ENCODE results near the gene CTNNA2.

DNA sequence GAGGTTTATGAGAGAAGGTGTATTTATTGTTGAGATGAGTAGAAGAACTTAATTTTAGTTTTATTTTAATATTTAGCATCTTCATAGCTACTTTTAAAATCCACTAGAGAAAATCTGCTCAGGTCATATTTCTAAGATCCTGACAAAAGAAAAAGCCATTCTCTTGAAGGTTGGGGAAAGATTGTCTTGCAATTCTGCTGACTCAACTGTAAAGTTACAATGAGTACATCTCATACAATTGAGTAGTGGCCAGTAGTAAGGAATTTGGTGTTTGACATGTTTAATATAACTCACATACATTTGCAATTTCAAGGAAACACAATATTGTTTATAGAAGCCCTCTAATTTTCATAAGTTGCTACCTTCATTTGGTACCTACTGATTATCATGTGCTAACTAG, 447.2 kb downstream of the CTNNA2 start:
- TF ChIP-seq POLR2AphosphoS5 (IDR thresholded peaks at IDR 0.05; ENCODE audit: low read depth, low read length) (no peak), REST (IDR thresholded peaks at IDR 0.05; ENCODE audit: insufficient read depth in 1 of 2, low read depth in 2 of 2, low read length in 2 of 2) (no peak), TAF1 (IDR thresholded peaks at IDR 0.05; ENCODE audit: borderline replicate concordance, insufficient read depth, low read length) (no peak), SIN3A (IDR thresholded peaks at IDR 0.05; ENCODE audit: borderline replicate concordance, insufficient read depth, low read length) (no peak)
